ENCODE results near the gene FAM111B.
A peak's percentile ranks its signal among the peaks of the same experiment; 100 is the strongest.

FAM111B gene

DNA sequence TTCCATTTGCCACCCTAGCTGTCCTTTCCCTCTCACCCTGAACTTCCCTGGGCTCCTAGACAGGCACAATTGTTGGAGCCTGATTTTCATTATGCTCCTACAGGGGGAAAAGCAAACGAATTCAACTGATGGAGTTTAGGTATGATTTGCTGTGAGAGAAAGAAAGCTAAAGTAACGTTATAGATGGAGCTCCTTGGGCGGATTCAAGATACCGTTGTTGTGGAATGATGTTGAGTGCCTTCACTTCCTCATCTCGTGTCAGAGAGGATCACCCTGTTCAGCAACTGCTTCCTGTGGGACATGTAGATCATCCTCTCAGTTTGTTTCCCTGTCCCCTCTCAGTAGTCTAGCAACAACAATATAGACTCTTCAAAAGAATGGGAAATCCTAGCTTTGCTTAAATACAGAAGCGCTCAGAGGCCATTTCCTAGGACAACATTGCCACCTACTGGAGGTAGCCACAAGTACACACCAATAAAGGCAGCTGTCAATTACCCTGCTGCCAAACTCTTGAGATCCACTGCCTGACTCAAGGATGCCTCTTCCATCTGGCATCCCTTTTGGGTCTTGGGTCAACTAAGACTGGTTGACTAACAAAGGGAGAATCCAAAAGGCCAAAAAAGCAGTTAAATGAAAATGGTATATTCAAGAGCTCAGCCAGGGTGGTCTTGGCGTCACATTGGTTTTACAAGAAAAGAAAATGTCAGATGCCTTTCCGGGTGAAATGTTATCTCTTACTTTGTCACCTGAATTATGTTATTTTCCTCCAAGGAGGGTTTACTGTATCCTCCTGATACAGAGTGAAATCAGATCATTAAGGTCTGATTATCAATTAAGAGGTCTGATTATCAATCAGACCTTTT, 51.4 kb downstream of the FAM111B start:
- DNase-seq = no peak

DNA sequence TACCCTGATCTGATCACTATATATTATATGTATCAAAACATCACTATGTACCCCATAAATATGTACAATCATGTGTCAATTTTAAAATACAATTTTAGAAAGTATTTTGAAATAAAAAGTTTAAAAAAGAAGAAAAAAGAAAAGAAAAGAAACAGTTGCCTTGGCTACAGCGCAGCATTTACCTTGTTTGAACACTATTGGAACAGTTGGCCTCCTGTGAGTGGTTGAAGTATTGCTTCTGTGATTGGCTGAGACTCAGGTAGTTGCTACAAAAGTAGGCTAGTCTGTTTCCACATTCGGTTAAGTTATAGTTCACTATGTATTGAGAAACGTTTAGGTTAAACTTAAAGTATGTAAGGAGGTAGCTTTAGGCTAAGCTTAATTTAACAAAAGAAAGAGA, 57.0 kb downstream of the FAM111B start:
- DNase-seq = no peak

DNA sequence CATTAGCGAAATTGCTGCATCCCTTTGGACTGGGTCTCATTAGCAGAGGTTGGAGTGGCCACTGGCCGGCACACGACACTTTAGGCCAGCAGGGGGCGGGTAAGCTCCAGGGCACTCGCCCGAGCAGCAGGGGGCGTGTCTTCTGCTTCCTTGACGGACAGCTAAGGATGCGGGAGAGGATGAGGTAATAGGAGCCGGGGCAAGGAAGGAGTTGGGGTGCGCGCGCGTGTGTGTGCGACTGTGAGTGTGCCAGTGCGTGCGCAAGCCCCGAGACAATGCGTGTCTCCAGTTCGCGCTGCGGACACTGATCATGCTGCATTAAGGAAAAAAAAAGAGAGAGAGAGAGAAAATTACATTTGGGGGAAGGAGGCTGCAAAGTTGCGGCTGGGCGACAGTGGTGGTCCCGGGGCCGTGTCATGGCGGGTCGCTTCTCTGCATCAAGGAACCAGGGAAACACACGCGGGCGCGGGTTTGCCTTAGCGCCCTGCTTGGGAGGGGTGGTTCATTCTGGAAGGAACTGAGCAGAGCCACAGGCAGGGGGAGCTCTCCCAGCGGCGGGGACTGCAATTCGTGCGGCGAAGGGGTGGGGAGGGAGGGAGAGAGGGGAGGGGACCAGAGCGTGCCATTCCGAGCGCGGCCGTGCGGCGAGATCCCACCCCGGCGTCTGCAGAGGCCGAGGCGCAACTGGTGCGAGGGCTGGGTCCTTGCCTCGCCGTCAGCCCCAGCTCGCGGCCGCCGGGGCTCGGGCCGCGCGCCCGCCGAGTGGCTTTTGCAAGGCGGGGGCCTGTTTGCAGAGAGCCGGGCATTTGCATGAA, 64.7 kb downstream of the FAM111B start, which contains the start of gene DTX4:
TSS of gene DTX4 (plus strand) at position 625 of the 815 bp plus-strand sequence. CDS start 464 bp downstream, outside the sequence.
- peak; percentile 17 for DNase-seq

DNA sequence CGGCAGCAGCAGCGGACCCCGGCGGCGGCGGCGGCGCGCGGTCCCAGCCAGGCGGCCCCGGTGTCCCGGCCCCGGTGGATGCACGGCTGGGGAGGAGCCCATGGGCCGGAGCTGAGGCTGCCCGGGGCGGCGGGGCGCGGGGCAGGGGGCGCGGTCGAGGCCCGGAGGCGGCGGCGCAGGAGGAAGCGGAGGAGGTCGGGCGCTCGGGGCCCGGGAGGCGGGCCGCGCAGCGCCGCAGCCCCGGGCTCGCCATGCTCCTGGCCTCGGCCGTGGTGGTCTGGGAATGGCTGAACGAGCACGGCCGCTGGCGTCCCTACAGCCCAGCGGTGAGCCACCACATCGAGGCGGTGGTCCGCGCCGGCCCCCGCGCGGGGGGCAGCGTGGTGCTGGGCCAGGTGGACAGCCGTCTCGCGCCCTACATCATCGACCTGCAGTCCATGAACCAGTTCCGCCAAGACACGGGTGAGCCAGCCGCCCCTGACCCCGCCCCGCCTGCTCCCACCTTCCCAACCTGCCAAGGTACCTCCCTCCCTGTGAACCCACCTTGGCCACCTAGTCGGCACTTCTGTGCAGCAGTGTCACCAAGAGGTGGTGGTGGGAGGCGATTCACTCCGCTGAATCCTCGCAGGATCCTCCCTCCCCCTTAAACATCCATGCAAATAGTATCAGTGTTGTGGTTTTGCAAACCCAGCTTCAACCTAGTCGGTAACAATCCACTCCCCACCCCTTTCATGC, 65.5 kb downstream of the FAM111B start:
- no peak for DNase-seq

DNA sequence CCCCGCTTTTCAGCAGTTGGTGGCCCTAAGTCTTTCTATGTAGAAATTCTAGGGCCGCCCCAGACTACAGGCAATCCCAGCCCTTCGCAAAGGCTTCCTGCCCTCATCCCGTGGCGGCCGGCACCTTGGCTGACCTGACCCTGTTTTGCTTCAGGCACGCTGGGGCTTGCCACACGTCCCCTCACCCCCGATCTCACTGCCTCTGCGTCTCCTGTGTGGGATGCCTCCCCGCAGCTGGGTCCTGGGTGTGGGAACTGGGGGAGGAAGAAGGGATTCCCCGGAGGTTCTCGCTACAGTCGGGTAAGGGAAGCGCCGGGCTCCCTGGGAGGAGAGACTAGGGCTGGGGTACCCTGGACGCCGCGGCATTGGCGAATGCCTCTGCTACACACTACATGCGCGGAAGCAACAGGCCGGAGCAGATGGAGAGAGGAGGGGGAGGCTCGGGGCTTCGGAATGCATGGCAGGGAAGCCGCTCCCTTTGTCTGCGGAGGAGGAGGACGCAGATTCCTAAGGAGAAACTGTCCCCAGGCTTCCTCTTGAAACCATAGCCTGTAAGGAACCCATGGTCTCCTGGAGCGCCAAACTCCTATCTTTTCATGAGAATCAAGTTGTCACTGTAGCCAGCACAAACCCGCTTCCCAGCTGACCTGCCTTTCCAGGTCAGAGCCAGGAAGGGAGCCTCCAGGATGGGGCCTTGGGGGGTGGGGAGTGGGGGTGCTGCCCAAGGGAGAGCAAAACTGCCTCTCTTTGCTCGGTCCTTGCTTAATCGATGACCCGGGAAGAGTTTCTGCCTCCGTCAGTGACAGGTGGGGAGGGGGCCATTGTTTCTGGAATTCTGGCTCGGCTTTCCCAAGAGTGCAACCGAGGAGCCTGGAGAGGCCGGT, 66.3 kb downstream of the FAM111B start:
- no peak for DNase-seq

DNA sequence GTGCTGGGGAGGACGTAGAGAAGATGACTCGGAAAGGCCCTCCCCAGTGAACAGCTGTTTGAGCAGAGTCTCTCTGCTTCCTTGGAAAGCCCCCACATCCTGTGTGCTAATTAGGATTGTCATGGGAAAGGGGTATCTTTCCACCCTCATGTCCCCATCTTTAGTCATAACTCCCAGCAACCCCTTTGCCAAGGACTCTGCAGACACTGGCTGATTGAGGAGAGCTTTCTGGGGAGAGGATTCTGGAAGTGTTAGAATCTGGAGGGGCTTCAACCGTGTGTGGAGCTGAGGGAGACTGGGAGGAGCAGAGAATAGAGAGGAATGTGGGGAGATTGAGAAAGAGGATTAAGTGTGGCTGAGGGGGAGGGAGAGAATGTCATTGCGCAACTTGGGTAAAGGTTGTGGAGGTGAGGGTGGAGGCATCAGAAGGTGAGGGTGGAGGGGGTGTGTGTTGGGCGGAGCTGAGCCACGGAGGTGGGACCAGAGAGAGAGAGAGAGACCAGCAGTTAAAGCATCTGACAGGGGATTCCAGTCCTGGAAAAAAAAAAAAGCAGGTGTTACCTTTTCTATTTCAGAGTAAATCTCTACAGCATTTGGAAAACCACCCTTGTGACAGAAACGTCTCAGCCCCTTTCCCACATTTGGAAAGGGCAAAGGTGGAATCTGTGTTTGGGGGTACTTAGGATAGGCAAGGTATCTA, 67.1 kb downstream of the FAM111B start:
- no peak for DNase-seq

DNA sequence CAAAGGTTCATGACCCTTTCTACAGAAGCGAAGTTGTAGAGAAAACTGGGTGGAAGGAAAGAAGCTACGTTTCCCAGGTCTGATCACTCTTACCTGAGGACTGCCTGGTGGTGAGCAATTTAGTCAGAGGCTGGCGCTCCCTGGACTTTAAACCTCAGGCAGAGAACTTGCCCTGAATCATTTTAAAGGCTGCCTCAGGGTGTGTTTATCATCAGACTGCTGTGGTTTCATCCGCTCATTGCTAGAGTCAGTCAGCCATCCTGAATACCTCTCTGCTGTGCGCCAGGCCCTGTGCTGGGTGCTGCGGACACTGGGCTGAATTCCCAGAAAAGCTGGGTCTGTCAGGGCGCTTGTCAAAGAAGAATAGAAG, 67.6 kb downstream of the FAM111B start:
- no peak for DNase-seq

DNA sequence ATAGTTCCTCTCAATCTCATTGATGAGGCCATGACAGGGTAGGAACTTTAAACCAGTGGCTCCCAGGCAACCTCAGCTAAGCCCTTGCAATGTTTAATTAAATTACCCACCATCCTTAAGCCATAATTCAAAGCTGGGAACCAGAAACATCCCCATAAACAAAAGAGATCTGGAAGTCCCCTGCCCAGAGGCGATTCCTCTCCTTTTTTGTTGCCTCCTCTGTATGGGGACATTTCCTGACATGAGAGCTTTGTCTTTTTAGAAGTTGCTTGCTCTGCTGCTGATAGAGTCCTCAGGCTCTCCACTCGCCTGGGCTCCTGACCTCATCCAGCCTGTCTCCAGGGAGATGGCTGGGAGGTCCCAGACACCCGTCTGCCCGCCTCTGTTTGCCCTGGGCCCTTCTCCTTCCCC, 68.1 kb downstream of the FAM111B start:
- DNase-seq = no peak

DNA sequence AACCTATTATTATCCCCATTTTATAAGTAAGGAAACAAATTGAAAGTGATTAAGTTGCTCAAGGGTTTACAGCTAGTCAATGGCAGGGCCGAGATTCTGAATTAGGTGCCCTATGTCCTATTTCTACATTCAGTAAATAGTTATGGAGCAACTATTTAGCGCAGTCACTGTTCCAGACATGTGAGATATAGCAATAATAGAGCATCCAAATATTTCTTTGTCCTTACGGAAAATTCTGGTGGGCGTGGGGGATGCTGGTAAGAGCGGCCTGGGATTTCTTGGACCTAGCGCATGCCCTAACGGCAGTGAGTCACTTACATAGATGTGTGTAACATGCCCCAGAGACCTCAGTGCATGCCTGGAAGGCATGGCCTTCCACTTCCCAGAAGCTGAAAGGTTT, 69.3 kb downstream of the FAM111B start:
- DNase-seq = no peak

Measured in SIG-M5 (cell line).